ENCODE measurements around the gene ZBTB40.

Gene ZBTB40

GRCh38 chr1:22451702-22452480 lies at the start of gene ZBTB40 (continued):
- TF ChIP-seq ZNF449 (tag by site-specific recombination; IDR thresholded peaks at IDR 0.05) (peak; percentile 32; the same call in 1 of the 2 replicates), ZNF121 (tag by site-specific recombination; IDR thresholded peaks at IDR 0.05) (0 out of 2 replicates have a peak, but pooled peaks have one; percentile 36), ZNF132 (tag by site-specific recombination; IDR thresholded peaks at IDR 0.05; ENCODE audit: borderline replicate concordance) (no peak), ZNF837 (tag by site-specific recombination; IDR thresholded peaks at IDR 0.05) (no peak), ZNF133 (tag by site-specific recombination; IDR thresholded peaks at IDR 0.05) (no peak), ZNF768 (tag by site-specific recombination; IDR thresholded peaks at IDR 0.05) (peak; percentile 43; the same call in 1 of the 2 replicates), ZNF549 (tag by site-specific recombination; IDR thresholded peaks at IDR 0.05) (no peak), ZNF404 (tag by site-specific recombination; IDR thresholded peaks at IDR 0.05) (no peak), ZNF248 (tag by site-specific recombination; IDR thresholded peaks at IDR 0.05) (no peak), ZNF112 (tag by site-specific recombination; IDR thresholded peaks at IDR 0.05) (no peak), ZNF530 (tag by site-specific recombination; IDR thresholded peaks at IDR 0.05; ENCODE audit: low read depth) (no peak), TCF7L2 (IDR thresholded peaks at IDR 0.05; ENCODE audit: borderline replicate concordance, low read depth, low read length) (no peak), ZNF24 (tag by site-specific recombination; IDR thresholded peaks at IDR 0.05) (peak; percentile 92), SP3 (tag by site-specific recombination; IDR thresholded peaks at IDR 0.05) (peak; percentile 91), ZBTB6 (tag by site-specific recombination; IDR thresholded peaks at IDR 0.05) (peak; percentile 92), ZNF280C (tag by site-specific recombination; IDR thresholded peaks at IDR 0.05) (no peak), ZNF843 (tag by site-specific recombination; IDR thresholded peaks at IDR 0.05) (peak; percentile 79; the same call in 1 of the 2 replicates), YY2 (tag by site-specific recombination; IDR thresholded peaks at IDR 0.05) (peak; percentile 95), ZIC2 (tag by site-specific recombination; IDR thresholded peaks at IDR 0.05) (peak; percentile 79), ZNF624 (tag by site-specific recombination; IDR thresholded peaks at IDR 0.05) (no peak), HOXA7 (CRISPR knock-in tag; IDR thresholded peaks at IDR 0.05; ENCODE audit: borderline replicate concordance) (no peak), ZNF23 (tag by site-specific recombination; IDR thresholded peaks at IDR 0.05; ENCODE audit: borderline replicate concordance) (no peak), ZNF280D (tag by site-specific recombination; IDR thresholded peaks at IDR 0.05) (peak; percentile 94), ZBTB17 (tag by site-specific recombination; IDR thresholded peaks at IDR 0.05) (peak; percentile 36), ZNF548 (tag by site-specific recombination; IDR thresholded peaks at IDR 0.05) (no peak), ZNF664 (tag by site-specific recombination; IDR thresholded peaks at IDR 0.05) (peak; percentile 66; the same call in 1 of the 2 replicates), ZNF580 (tag by site-specific recombination; IDR thresholded peaks at IDR 0.05) (peak; percentile 93), BCL11B (tag by site-specific recombination; IDR thresholded peaks at IDR 0.05; ENCODE audit: low read depth) (no peak; the same call in 1 of the 2 replicates), ZNF488 (tag by site-specific recombination; IDR thresholded peaks at IDR 0.05) (0 out of 2 replicates have a peak, but pooled peaks have one; percentile 15)
